Osteocyte (in vitro differentiated cells): ENCODE measurements around the gene ABHD1. TPM values are rescaled to one million over a fixed set of nuclear protein-coding genes. Genes with fewer than 3 reads are reported as not detected.

Experiments
- DNase-seq: peaks from one replicate; pipeline ENCODE4 v3.0.0; 2021; ENCODE audit warnings: mixed read lengths; ENCODE audit not compliant: unreplicated experiment; ENCODE audit errors: extremely low spot score
- H3K27ac Mint-ChIP-seq: one replicate; pipeline ENCODE4 v1.8.0; 2021; ENCODE audit warnings: mild to moderate bottlenecking, mixed read lengths; ENCODE audit not compliant: unreplicated experiment
- H3K27me3 Mint-ChIP-seq: one replicate; pipeline ENCODE4 v1.8.0; 2021; ENCODE audit warnings: mixed read lengths; ENCODE audit not compliant: unreplicated experiment
- H3K36me3 Mint-ChIP-seq: one replicate; pipeline ENCODE4 v1.8.0; 2021; ENCODE audit warnings: mixed read lengths; ENCODE audit not compliant: unreplicated experiment
- H3K4me1 Mint-ChIP-seq: one replicate; pipeline ENCODE4 v1.8.0; 2021; ENCODE audit warnings: mixed read lengths; ENCODE audit not compliant: unreplicated experiment
- H3K4me3 Mint-ChIP-seq: one replicate; pipeline ENCODE4 v1.8.0; 2021; ENCODE audit warnings: mild to moderate bottlenecking, moderate library complexity, mixed read lengths; ENCODE audit not compliant: unreplicated experiment
- H3K9me3 Mint-ChIP-seq: one replicate; pipeline ENCODE4 v1.8.0; 2021; ENCODE audit warnings: mixed read lengths; ENCODE audit not compliant: unreplicated experiment
- CTCF ChIP-seq: fragments of 200-600 bp; sonication (generic); IDR thresholded peaks from 2 replicates; pipeline ENCODE4 v1.5.0; 2021; ENCODE audit warnings: antibody characterized with exemption, mild to moderate bottlenecking, moderate library complexity
- total RNA-seq: library from RNA; stranded (reverse); gene quantifications from 2 replicates; pipeline ENCODE4 v1.2.1, GENCODE V29; 2021

ABHD1 gene
- total RNA-seq, 1 donor from 2014 or later = 0.48 TPM

GRCh38 chr2:27134781-27135477, 11.3 kb downstream of the ABHD1 start:
- Mint-ChIP-seq H3K27me3 (peaks cover 15% of the 10 kb centered on the region), H3K9me3 (no peaks in the 10 kb centered on the region), H3K27ac (peak overlapping the region; percentile 90), H3K4me1 (peaks cover 14% of the 10 kb centered on the region), H3K36me3 (peaks cover 14% of the 10 kb centered on the region), H3K4me3 (peak overlapping the region; percentile 94)
- TF ChIP-seq CTCF = no peak
- DNase-seq = no peak

- peak overlapping the region; percentile 74 for H3K27ac Mint-ChIP-seq
- no peaks in the 10 kb centered on the region for H3K9me3 Mint-ChIP-seq
- no peak for TF ChIP-seq CTCF
- H3K36me3 Mint-ChIP-seq = peaks cover 10% of the 10 kb centered on the region
- H3K4me1 Mint-ChIP-seq = peaks cover 14% of the 10 kb centered on the region
- DNase-seq = no peak
- peaks cover 17% of the 10 kb centered on the region for H3K27me3 Mint-ChIP-seq
- peak overlapping the region; percentile 94 for H3K4me3 Mint-ChIP-seq
Measured at GRCh38 chr2:27135478-27135955, 11.9 kb downstream of the ABHD1 start.

GRCh38 chr2:27136751-27137150, 13.1 kb downstream of the ABHD1 start:
- Mint-ChIP-seq H3K4me3 (no peak overlapping the region), H3K27ac (no peak overlapping the region), H3K4me1 (peaks cover 14% of the 10 kb centered on the region), H3K9me3 (no peaks in the 10 kb centered on the region), H3K36me3 (peaks cover under 1% of the 10 kb centered on the region), H3K27me3 (peaks cover 17% of the 10 kb centered on the region)
- no peak for TF ChIP-seq CTCF
- no peak for DNase-seq

- Mint-ChIP-seq H3K27ac (no peak overlapping the region), H3K27me3 (peaks cover 20% of the 10 kb centered on the region), H3K4me3 (no peak overlapping the region), H3K36me3 (no peaks in the 10 kb centered on the region), H3K9me3 (no peaks in the 10 kb centered on the region), H3K4me1 (peaks cover 14% of the 10 kb centered on the region)
- DNase-seq = no peak
- TF ChIP-seq CTCF = no peak
Measured at GRCh38 chr2:27137322-27137935, 13.8 kb downstream of the ABHD1 start.

- Mint-ChIP-seq H3K4me1 (peaks cover 10% of the 10 kb centered on the region), H3K36me3 (no peaks in the 10 kb centered on the region), H3K9me3 (peaks cover 5% of the 10 kb centered on the region), H3K4me3 (no peak overlapping the region), H3K27me3 (peaks cover 25% of the 10 kb centered on the region), H3K27ac (no peak overlapping the region)
- no peak for DNase-seq
- no peak for TF ChIP-seq CTCF
Measured at GRCh38 chr2:27138111-27138510, 14.5 kb downstream of the ABHD1 start.
